NCI-H1436 treated with DMSO at 0.1 percent for 48 hours (cell line): Measurements from ENCODE around the gene TRAF7.
"Not testable (repeated sequence)": the region's sequence is repeated elsewhere in the genome, so short reads cannot be mapped to it uniquely, and the experiment has no call there.

Experiments
- DNase-seq: peaks from one replicate; lab custom pipeline; 2025; lab: John Stamatoyannopoulos, UW

Gene TRAF7

GRCh38 chr16:2203119-2203688, 47.6 kb downstream of the TRAF7 start:
- not testable (repeated sequence) for DNase-seq

GRCh38 chr16:2204416-2205103, 49.0 kb downstream of the TRAF7 start:
- no peak for DNase-seq

GRCh38 chr16:2205104-2205966, 49.8 kb downstream of the TRAF7 start, which contains the start of gene MLST8:
Gene MLST8 (plus strand): TSS chr16:2205454. CDS start chr16:2206086, 632 bp downstream.
- no peak for DNase-seq

DNA sequence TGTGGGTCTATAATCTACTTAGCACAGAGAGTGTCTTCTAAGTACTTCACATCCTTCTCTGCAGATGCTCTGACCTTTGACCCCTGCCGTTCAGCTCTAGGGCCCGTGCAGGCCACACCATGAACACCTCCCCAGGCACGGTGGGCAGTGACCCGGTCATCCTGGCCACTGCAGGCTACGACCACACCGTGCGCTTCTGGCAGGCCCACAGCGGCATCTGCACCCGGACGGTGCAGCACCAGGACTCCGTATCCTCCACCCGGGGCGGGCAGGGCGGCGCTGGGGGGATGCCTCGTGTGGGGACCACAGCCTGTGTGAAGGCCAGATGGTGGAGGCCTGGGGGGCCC, 50.4 kb downstream of the TRAF7 start:
- DNase-seq = no peak

DNA sequence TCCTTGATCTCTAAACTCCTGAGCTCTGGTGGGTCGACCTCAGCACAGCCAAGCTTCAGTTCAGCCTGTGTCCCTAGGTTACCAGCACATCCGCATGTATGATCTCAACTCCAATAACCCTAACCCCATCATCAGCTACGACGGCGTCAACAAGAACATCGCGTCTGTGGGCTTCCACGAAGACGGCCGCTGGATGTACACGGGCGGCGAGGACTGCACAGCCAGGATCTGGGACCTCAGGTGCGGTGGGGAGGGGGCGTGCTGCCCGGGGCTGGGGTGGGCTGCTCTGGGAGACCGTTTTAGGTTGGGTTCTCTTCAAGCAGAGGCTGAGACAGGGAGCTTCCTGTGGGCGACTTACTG, 50.8 kb downstream of the TRAF7 start:
- no peak for DNase-seq

- DNase-seq = no peak
Observed at GRCh38 chr16:2206780-2207433, 51.3 kb downstream of the TRAF7 start.

GRCh38 chr16:2207872-2208271, 52.3 kb downstream of the TRAF7 start:
- no peak for DNase-seq

DNA sequence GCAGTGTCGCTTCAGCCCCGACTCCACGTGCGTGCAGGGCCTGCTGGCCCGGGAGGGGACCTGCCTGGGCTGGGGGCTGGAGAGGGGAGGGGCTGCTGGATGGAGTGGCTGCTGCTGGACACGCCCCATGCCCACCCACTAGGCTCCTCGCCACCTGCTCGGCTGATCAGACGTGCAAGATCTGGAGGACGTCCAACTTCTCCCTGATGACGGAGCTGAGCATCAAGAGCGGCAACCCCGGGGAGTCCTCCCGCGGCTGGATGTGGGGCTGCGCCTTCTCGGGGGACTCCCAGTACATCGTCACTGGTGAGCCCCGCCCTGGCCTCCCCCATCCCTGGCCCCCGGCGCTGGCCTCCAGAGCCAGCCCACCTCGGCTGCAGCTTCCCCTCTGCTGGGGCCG, 52.7 kb downstream of the TRAF7 start:
- DNase-seq = no peak

DNA sequence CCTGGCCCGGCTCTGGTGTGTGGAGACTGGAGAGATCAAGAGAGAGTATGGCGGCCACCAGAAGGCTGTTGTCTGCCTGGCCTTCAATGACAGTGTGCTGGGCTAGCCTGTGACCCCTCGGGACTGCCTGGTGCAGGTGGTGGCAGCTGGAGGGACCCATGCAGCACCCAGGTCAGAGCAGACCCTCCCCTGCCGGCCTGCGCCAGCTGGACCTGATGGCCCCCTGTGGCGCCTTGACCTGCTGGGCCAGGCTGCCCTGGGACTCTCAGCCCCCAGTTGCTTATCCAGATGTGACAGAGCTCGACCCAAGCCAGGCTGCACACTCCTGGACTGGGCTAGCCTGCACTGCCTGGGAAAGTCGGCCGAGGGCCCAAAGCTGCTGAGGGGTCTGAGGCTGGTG, 53.2 kb downstream of the TRAF7 start:
- no peak for DNase-seq

DNA sequence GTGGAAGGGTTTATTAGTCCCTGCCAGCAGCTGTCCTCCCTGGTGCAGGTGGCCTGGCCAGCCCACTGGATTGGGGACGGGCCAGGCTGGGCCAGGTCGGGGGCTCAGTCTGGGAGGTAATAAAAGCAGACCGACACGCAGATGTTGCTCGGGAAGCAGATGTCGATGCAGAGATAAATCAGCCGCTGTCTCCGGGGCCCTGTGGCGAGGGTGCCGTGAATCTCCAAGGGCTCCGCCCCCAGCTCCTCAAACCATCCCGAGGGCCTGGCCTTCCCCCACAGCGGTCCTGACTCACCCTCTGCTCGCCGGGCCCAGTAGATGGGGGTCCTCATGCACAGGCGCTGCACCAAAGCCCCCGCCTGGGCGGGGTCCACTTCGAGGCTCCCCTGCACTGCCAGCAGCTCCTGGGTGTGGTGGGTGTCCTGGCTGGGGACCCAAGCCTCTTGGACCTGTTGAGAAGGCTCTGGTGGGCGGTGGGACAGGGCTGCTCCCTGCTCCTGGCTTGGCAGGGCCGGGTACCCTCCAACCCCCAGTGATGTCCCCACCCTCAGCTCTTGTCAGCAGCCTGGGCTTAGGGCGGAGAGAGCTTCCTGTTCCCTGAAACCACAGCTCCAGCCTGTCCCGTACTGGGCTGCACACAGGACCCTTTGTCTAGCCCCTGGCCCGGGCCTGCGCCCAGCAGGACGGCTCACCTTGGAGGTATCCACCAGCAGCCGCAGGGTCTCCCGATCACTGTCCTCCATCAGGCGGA, 53.9 kb downstream of the TRAF7 start:
- no peak for DNase-seq

- DNase-seq = no peak
Observed at GRCh38 chr16:2210009-2210332, 54.4 kb downstream of the TRAF7 start.

- DNase-seq = no peak
Observed at GRCh38 chr16:2210386-2211365, 55.1 kb downstream of the TRAF7 start, which contains the start of gene BRICD5. Gene BRICD5 (minus strand): TSS chr16:2210863. CDS start chr16:2210833, 30 bp downstream.

DNA sequence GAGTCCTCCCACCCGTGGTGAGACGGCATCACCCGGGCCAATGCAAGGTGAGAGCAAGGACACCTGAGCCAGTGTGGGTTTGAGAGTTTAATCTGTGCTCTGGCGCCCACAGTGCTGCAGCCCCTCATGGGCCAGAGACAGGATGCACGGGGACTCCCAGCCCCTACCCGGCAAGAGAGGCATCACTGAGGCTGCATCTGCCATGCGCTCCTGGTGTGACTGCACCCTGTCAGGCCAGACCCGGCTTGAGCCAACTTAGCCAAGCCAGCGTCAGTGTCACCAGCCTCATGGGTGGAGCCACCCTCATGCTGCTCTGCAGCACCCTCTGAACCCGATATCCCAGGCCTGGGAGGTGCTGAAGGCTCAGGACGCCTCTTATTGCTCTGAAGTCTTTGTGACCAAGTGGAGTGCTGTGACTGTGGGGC, 56.4 kb downstream of the TRAF7 start:
- DNase-seq = no peak

GRCh38 chr16:2212362-2213324, 57.1 kb downstream of the TRAF7 start:
- no peak for DNase-seq

GRCh38 chr16:2213817-2214718, 58.5 kb downstream of the TRAF7 start:
- no peak for DNase-seq

- DNase-seq = no peak
Observed at GRCh38 chr16:2214719-2214968, 59.1 kb downstream of the TRAF7 start, which contains the start of gene PGP. Gene PGP (minus strand): TSS chr16:2214840. CDS start chr16:2214777, 63 bp downstream.

DNA sequence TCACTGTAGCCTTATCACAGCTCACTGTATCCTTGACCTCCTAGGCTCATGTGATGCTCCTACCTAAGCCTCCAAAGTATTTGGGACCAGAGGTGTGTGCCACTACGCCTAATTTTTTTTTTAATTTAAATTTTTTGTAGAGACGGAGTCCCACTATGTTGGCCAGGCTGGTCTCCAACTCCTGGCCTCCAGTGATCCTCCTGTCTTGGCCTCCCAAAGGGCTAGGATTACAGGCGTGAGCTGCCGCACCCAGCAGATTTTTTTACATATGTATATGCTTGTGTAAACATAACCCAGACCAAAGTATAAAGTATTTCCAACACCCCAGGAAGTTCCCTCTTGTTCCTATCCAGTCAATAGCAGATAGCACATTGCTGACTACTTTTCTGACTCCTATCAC, 60.7 kb downstream of the TRAF7 start:
- DNase-seq = no peak

DNA sequence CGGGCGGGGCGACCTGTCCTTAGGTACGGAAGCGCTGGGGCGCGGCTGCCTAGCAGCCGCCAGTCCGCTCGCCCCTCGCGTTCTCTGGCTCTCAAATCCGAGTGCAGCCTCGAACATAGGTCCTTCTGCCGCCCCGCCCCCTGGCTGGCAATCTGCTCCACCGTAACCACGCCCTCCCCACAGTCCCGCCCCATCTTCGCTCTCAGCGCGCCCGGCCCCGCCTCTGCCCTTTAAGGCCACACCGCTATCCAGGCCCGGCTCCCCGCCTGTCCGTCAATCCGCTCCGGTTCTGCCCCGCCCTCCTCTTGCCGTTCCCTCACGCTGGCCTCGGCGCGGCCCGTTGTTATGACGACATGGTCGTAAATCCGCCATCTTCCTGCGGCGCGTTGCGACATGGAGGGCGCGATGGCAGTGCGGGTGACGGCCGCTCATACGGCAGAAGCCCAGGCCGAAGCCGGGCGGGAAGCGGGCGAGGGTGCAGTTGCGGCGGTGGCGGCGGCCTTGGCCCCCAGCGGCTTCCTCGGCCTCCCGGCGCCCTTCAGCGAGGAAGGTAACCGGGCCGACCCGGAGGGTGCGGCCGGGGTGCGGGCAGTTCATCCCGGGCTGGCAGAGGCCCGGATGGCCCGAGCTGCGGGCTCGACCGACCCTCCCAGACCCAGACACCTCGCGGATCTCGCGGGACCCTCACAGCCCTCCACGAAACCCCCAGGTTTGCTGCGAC, 67.8 kb downstream of the TRAF7 start, which contains the start of gene E4F1:
E4F1 (plus strand) TSS at position 371 of the 721 bp plus-strand sequence; CDS start at position 394, 23 bp downstream.
- peak; percentile 91 for DNase-seq
